HepG2 (cell line): ENCODE measurements around the gene RPL18. TPM values are rescaled to one million over a fixed set of nuclear protein-coding genes. Genes with fewer than 3 reads are reported as not detected.
A peak's percentile ranks its signal among the peaks of the same experiment; 100 is the strongest.

Source experiments
- ARNTL ChIP-seq: sonication (generic); formaldehyde crosslinking; IDR thresholded peaks from 2 replicates; pipeline ENCODE4 v1.4.0; 2020; ENCODE audit warnings: mild to moderate bottlenecking, missing genetic modification reagents
- BHLHE40 ChIP-seq: IDR thresholded peaks from 2 replicates; pipeline ENCODE4 v1.6.1; 2011; ENCODE audit warnings: low read length, improper control_type of control experiment
- CREB1 ChIP-seq, 2 experiments: fragments of 450-650 bp in 1 of 2; IDR thresholded peaks; 2 replicates each; pipeline ENCODE4 v1.6.1; 2016 to 2017; ENCODE audit warnings: control low read depth in 1 of 2, mild to moderate bottlenecking in 1 of 2, missing compliant biosample characterization in 1 of 2, missing genetic modification characterization in 1 of 2
- RBM39 ChIP-seq: fragments of 200-400 bp; formaldehyde crosslinking; IDR thresholded peaks from one replicate; pipeline ENCODE4 v1.6.1; 2018; ENCODE audit warnings: antibody characterized with exemption, mild to moderate bottlenecking, low read depth, low read length; ENCODE audit not compliant: poor library complexity, severe bottlenecking
- TCF7 ChIP-seq: sonication (generic); IDR thresholded peaks from 2 replicates; pipeline ENCODE4 v1.6.1; 2016; ENCODE audit warnings: antibody characterized with exemption, low read depth
- ZFP1 ChIP-seq: IDR thresholded peaks from 2 replicates; pipeline ENCODE4 v1.6.1; 2016
- ZNF12 ChIP-seq: sonication (generic); formaldehyde crosslinking; IDR thresholded peaks from 2 replicates; pipeline ENCODE4 v1.5.0; 2020; ENCODE audit warnings: missing genetic modification reagents
- ZNF224 ChIP-seq: sonication (generic); formaldehyde crosslinking; IDR thresholded peaks from 2 replicates; pipeline ENCODE4 v1.5.0; 2020; ENCODE audit warnings: mild to moderate bottlenecking, missing genetic modification reagents
- ZNF30 ChIP-seq: sonication (generic); formaldehyde crosslinking; IDR thresholded peaks from 2 replicates; pipeline ENCODE4 v1.5.0; 2020; ENCODE audit warnings: mild to moderate bottlenecking, missing genetic modification reagents
- ZNF644 ChIP-seq: IDR thresholded peaks from 2 replicates; pipeline ENCODE4 v1.6.1; 2016; ENCODE audit warnings: low read depth
- ZNF766 ChIP-seq: sonication (generic); formaldehyde crosslinking; IDR thresholded peaks from 2 replicates; pipeline ENCODE4 v1.5.0; 2020; ENCODE audit warnings: missing genetic modification reagents, borderline replicate concordance
- ZNF773 ChIP-seq: sonication (generic); formaldehyde crosslinking; IDR thresholded peaks from 2 replicates; pipeline ENCODE4 v1.4.0; 2020; ENCODE audit warnings: missing genetic modification reagents, borderline replicate concordance
- polyA plus RNA-seq, 8 experiments: library from polyadenylated mRNA; depleted of rRNA in 3 of 8; stranded (reverse) in 7 of 8; unstranded in 1 of 8; fragments of >200 nt; fragmentation: Illumina TruSeq in 4 of 8; extraction: Trizol in 4 of 8; gene quantifications; 2 replicates each; pipeline versions ENCODE4 v1.2.1 to v1.2.3, GENCODE V29; 2011 to 2016; ENCODE audit warnings: low read depth in 4 of 8, missing spikeins in 1 of 8, mixed read lengths in 1 of 8; ENCODE audit not compliant: insufficient read depth in 1 of 8
- total RNA-seq, 5 experiments: library from RNA; depleted of rRNA; stranded (reverse); fragments of >200 nt; fragmentation: Illumina TruSeq; extraction: Trizol; gene quantifications; 2 replicates each; pipeline ENCODE4 v1.2.3, GENCODE V29; 2016; ENCODE audit warnings: low read depth in 1 of 5
- TF ChIP-seq, protein P1 (sequence below): sonication (generic); formaldehyde crosslinking; IDR thresholded peaks from 2 replicates; pipeline ENCODE4 v1.5.0; 2020; ENCODE audit warnings: missing genetic modification reagents, mild to moderate bottlenecking, borderline replicate concordance
- TF ChIP-seq, protein P2 (sequence below): sonication (generic); formaldehyde crosslinking; IDR thresholded peaks from 2 replicates; pipeline ENCODE4 v1.9.0; 2021; ENCODE audit warnings: missing genetic modification reagents, mild to moderate bottlenecking, borderline replicate concordance
- TF ChIP-seq, protein P3 (sequence below): sonication (generic); formaldehyde crosslinking; IDR thresholded peaks from 2 replicates; pipeline ENCODE4 v1.4.0; 2020; ENCODE audit warnings: missing genetic modification reagents, borderline replicate concordance
- TF ChIP-seq, protein P4 (sequence below): sonication (generic); formaldehyde crosslinking; IDR thresholded peaks from 2 replicates; pipeline ENCODE4 v1.5.0; 2020; ENCODE audit warnings: missing genetic modification reagents, mild to moderate bottlenecking, borderline replicate concordance
- TF ChIP-seq, protein P5 (sequence below), 2 experiments: IDR thresholded peaks; 2 replicates each; pipeline ENCODE4 v1.6.1; 2011 to 2012; ENCODE audit warnings: low read length in 2 of 2, borderline replicate concordance in 1 of 2, low read depth in 1 of 2, mild to moderate bottlenecking in 1 of 2, moderate library complexity in 1 of 2
- TF ChIP-seq, protein P6 (sequence below): sonication (generic); formaldehyde crosslinking; IDR thresholded peaks from 2 replicates; pipeline ENCODE4 v1.8.0; 2022; ENCODE audit warnings: mild to moderate bottlenecking, missing genetic modification reagents

Gene RPL18
- total and polyA plus RNA-seq, 2 of the 13 experiments (the other 11 are each of a cell fraction or from before 2014, with no cell fraction given) = 1,485 to 1,639 TPM

DNA sequence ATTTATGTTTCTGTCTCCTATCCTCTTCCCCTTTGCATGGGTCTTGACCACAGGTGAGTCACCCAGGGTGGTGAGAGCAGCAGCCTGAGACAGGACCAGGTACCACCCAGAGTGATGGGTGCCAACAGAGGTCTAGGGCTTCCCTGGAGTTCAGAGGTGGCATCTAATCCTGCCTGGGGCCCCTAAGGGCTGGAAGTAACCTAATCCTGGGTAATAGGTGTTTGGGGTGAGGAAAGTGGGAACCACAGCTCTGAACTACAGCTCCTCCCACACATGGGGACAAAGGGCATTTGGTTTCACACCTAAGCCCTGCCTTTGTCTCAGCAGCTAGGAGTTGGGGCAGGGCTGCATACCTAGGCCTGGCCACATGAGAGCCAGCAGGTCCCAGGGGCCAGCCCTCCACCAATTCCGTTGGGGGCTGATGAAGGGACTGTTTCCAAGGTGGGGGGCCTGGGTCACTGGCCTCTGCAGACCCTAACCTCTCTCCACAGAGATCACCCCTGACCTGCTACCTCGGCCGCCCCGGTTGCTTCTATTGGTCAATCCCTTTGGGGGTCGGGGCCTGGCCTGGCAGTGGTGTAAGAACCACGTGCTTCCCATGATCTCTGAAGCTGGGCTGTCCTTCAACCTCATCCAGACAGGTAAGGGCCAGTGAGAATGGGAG, 8.4 kb upstream of the RPL18 start (continued):
- TF ChIP-seq, protein P1, sequence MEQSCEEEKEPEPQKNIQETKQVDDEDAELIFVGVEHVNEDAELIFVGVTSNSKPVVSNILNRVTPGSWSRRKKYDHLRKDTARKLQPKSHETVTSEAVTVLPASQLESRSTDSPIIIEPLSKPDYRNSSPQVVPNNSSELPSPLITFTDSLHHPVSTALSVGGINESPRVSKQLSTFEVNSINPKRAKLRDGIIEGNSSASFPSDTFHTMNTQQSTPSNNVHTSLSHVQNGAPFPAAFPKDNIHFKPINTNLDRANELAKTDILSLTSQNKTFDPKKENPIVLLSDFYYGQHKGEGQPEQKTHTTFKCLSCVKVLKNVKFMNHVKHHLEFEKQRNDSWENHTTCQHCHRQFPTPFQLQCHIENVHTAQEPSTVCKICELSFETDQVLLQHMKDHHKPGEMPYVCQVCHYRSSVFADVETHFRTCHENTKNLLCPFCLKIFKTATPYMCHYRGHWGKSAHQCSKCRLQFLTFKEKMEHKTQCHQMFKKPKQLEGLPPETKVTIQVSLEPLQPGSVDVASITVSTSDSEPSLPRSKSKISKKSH (CRISPR knock-in tag) = 0 out of 2 replicates have a peak, but pooled peaks have one; percentile 14
- TF ChIP-seq CREB1 (IDR thresholded peaks at IDR 0.05) = no peak
- no peak for TF ChIP-seq CREB1 (CRISPR knock-in tag; IDR thresholded peaks at IDR 0.05)
- TF ChIP-seq, protein P2, sequence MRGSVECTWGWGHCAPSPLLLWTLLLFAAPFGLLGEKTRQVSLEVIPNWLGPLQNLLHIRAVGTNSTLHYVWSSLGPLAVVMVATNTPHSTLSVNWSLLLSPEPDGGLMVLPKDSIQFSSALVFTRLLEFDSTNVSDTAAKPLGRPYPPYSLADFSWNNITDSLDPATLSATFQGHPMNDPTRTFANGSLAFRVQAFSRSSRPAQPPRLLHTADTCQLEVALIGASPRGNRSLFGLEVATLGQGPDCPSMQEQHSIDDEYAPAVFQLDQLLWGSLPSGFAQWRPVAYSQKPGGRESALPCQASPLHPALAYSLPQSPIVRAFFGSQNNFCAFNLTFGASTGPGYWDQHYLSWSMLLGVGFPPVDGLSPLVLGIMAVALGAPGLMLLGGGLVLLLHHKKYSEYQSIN (CRISPR knock-in tag) = no peak
- TF ChIP-seq ZNF773 (CRISPR knock-in tag) = no peak
- TF ChIP-seq, protein P3, sequence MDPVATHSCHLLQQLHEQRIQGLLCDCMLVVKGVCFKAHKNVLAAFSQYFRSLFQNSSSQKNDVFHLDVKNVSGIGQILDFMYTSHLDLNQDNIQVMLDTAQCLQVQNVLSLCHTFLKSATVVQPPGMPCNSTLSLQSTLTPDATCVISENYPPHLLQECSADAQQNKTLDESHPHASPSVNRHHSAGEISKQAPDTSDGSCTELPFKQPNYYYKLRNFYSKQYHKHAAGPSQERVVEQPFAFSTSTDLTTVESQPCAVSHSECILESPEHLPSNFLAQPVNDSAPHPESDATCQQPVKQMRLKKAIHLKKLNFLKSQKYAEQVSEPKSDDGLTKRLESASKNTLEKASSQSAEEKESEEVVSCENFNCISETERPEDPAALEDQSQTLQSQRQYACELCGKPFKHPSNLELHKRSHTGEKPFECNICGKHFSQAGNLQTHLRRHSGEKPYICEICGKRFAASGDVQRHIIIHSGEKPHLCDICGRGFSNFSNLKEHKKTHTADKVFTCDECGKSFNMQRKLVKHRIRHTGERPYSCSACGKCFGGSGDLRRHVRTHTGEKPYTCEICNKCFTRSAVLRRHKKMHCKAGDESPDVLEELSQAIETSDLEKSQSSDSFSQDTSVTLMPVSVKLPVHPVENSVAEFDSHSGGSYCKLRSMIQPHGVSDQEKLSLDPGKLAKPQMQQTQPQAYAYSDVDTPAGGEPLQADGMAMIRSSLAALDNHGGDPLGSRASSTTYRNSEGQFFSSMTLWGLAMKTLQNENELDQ = no peak
- TF ChIP-seq, protein P4, sequence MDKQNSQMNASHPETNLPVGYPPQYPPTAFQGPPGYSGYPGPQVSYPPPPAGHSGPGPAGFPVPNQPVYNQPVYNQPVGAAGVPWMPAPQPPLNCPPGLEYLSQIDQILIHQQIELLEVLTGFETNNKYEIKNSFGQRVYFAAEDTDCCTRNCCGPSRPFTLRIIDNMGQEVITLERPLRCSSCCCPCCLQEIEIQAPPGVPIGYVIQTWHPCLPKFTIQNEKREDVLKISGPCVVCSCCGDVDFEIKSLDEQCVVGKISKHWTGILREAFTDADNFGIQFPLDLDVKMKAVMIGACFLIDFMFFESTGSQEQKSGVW (CRISPR knock-in tag) = no peak
- no peak for TF ChIP-seq TCF7
- TF ChIP-seq, protein P5, sequence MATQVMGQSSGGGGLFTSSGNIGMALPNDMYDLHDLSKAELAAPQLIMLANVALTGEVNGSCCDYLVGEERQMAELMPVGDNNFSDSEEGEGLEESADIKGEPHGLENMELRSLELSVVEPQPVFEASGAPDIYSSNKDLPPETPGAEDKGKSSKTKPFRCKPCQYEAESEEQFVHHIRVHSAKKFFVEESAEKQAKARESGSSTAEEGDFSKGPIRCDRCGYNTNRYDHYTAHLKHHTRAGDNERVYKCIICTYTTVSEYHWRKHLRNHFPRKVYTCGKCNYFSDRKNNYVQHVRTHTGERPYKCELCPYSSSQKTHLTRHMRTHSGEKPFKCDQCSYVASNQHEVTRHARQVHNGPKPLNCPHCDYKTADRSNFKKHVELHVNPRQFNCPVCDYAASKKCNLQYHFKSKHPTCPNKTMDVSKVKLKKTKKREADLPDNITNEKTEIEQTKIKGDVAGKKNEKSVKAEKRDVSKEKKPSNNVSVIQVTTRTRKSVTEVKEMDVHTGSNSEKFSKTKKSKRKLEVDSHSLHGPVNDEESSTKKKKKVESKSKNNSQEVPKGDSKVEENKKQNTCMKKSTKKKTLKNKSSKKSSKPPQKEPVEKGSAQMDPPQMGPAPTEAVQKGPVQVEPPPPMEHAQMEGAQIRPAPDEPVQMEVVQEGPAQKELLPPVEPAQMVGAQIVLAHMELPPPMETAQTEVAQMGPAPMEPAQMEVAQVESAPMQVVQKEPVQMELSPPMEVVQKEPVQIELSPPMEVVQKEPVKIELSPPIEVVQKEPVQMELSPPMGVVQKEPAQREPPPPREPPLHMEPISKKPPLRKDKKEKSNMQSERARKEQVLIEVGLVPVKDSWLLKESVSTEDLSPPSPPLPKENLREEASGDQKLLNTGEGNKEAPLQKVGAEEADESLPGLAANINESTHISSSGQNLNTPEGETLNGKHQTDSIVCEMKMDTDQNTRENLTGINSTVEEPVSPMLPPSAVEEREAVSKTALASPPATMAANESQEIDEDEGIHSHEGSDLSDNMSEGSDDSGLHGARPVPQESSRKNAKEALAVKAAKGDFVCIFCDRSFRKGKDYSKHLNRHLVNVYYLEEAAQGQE (IDR thresholded peaks at IDR 0.05; ENCODE audit: borderline replicate concordance in 1 of 2, low read depth in 1 of 2, low read length in 2 of 2) = no peak
- TF ChIP-seq ZNF766 (CRISPR knock-in tag) = no peak
- no peak for TF ChIP-seq ARNTL
- no peak for TF ChIP-seq ZNF224 (CRISPR knock-in tag)
- no peak for TF ChIP-seq ZNF644
- TF ChIP-seq, protein P6, sequence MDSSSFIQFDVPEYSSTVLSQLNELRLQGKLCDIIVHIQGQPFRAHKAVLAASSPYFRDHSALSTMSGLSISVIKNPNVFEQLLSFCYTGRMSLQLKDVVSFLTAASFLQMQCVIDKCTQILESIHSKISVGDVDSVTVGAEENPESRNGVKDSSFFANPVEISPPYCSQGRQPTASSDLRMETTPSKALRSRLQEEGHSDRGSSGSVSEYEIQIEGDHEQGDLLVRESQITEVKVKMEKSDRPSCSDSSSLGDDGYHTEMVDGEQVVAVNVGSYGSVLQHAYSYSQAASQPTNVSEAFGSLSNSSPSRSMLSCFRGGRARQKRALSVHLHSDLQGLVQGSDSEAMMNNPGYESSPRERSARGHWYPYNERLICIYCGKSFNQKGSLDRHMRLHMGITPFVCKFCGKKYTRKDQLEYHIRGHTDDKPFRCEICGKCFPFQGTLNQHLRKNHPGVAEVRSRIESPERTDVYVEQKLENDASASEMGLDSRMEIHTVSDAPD (CRISPR knock-in tag) = no peak
- 0 out of 2 replicates have a peak, but pooled peaks have one; percentile 49 for TF ChIP-seq ZNF30
- TF ChIP-seq RBM39 = no peak
- no peak for TF ChIP-seq ZFP1 (CRISPR knock-in tag)
- TF ChIP-seq ZNF12 (CRISPR knock-in tag) = peak; percentile 77; the same call in 1 of the 2 replicates
- TF ChIP-seq BHLHE40 = no peak
